ENCODE data around the gene CPOX. TPM values are rescaled to one million over a fixed set of nuclear protein-coding genes. Genes with fewer than 3 reads are reported as not detected.

CPOX gene
- total RNA-seq, 1 experiment from 2014 or later, result 19.9 TPM

GRCh38 chr3:98554580-98554979 lies 38.8 kb downstream of the CPOX start:
- no TSS peak for BruUV-seq (replicated peaks)
- TF ChIP-seq CTCF (IDR thresholded peaks at IDR 0.05; ENCODE audit: unreplicated experiment), result no peak
- CTCF ChIA-PET, result no interaction called here
- H3K36me3 Mint-ChIP-seq (ENCODE audit: insufficient read depth, unreplicated experiment), result no peaks in the 10 kb centered on the region
- no peaks in the 10 kb centered on the region for H3K4me1 Mint-ChIP-seq (ENCODE audit: low read depth, unreplicated experiment)
- H3K9me3 Mint-ChIP-seq (ENCODE audit: low read depth, unreplicated experiment), result no peaks in the 10 kb centered on the region
- no peak overlapping the region for H3K4me3 Mint-ChIP-seq (ENCODE audit: low read depth, unreplicated experiment)
- H3K27me3 Mint-ChIP-seq (ENCODE audit: unreplicated experiment), result no peaks in the 10 kb centered on the region
- no peak overlapping the region for H3K27ac Mint-ChIP-seq (ENCODE audit: unreplicated experiment)
- DNase-seq, result no peak
- intact Hi-C loops (cut with micrococcal nuclease; ENCODE audit: unreplicated experiment), result no loop called here

- Mint-ChIP-seq H3K36me3 (ENCODE audit: insufficient read depth, unreplicated experiment) (no peaks in the 10 kb centered on the region), H3K4me1 (ENCODE audit: low read depth, unreplicated experiment) (no peaks in the 10 kb centered on the region), H3K27me3 (ENCODE audit: unreplicated experiment) (no peaks in the 10 kb centered on the region), H3K9me3 (ENCODE audit: low read depth, unreplicated experiment) (no peaks in the 10 kb centered on the region), H3K4me3 (ENCODE audit: low read depth, unreplicated experiment) (no peak overlapping the region), H3K27ac (ENCODE audit: unreplicated experiment) (no peak overlapping the region)
- intact Hi-C loops (cut with micrococcal nuclease; ENCODE audit: unreplicated experiment), result no loop called here
- CTCF ChIA-PET, result no interaction called here
- DNase-seq, result no peak
- no peak for TF ChIP-seq CTCF (IDR thresholded peaks at IDR 0.05; ENCODE audit: unreplicated experiment)
- no TSS peak for BruUV-seq (replicated peaks)
These were observed 39.7 kb downstream of the CPOX start for GRCh38 chr3:98553753-98554152.

GRCh38 chr3:98553021-98553563 lies 40.3 kb downstream of the CPOX start:
- H3K9me3 Mint-ChIP-seq (ENCODE audit: low read depth, unreplicated experiment), result no peaks in the 10 kb centered on the region
- H3K4me3 Mint-ChIP-seq (ENCODE audit: low read depth, unreplicated experiment), result no peak overlapping the region
- TF ChIP-seq CTCF (IDR thresholded peaks at IDR 0.05; ENCODE audit: unreplicated experiment), result no peak
- CTCF ChIA-PET, result no interaction called here
- no peaks in the 10 kb centered on the region for H3K27me3 Mint-ChIP-seq (ENCODE audit: unreplicated experiment)
- BruUV-seq (replicated peaks), result no TSS peak
- no peak for DNase-seq
- H3K4me1 Mint-ChIP-seq (ENCODE audit: low read depth, unreplicated experiment), result no peaks in the 10 kb centered on the region
- intact Hi-C loops (cut with micrococcal nuclease; ENCODE audit: unreplicated experiment), result no loop called here
- H3K36me3 Mint-ChIP-seq (ENCODE audit: insufficient read depth, unreplicated experiment), result no peaks in the 10 kb centered on the region
- no peak overlapping the region for H3K27ac Mint-ChIP-seq (ENCODE audit: unreplicated experiment)

GRCh38 chr3:98552232-98553020 lies 41.0 kb downstream of the CPOX start:
- DNase-seq, result no peak
- CTCF ChIA-PET, result no interaction called here
- BruUV-seq (replicated peaks), result no TSS peak
- no peak overlapping the region for H3K4me3 Mint-ChIP-seq (ENCODE audit: low read depth, unreplicated experiment)
- H3K36me3 Mint-ChIP-seq (ENCODE audit: insufficient read depth, unreplicated experiment), result no peaks in the 10 kb centered on the region
- no peak overlapping the region for H3K27ac Mint-ChIP-seq (ENCODE audit: unreplicated experiment)
- intact Hi-C loops (cut with micrococcal nuclease; ENCODE audit: unreplicated experiment), result no loop called here
- H3K27me3 Mint-ChIP-seq (ENCODE audit: unreplicated experiment), result no peaks in the 10 kb centered on the region
- H3K4me1 Mint-ChIP-seq (ENCODE audit: low read depth, unreplicated experiment), result no peaks in the 10 kb centered on the region
- TF ChIP-seq CTCF (IDR thresholded peaks at IDR 0.05; ENCODE audit: unreplicated experiment), result no peak
- no peaks in the 10 kb centered on the region for H3K9me3 Mint-ChIP-seq (ENCODE audit: low read depth, unreplicated experiment)

Measured in Calu3 (cell line).